Measurements from ENCODE around the gene RGL1. TPM values are rescaled to one million over a fixed set of nuclear protein-coding genes. Genes with fewer than 3 reads are reported as not detected.

Gene RGL1
- total and polyA plus RNA-seq, 2 donors (not counting 3 experiments of a cell fraction or from before 2014, with no cell fraction given) = 19.8 to 35.3 TPM

DNA sequence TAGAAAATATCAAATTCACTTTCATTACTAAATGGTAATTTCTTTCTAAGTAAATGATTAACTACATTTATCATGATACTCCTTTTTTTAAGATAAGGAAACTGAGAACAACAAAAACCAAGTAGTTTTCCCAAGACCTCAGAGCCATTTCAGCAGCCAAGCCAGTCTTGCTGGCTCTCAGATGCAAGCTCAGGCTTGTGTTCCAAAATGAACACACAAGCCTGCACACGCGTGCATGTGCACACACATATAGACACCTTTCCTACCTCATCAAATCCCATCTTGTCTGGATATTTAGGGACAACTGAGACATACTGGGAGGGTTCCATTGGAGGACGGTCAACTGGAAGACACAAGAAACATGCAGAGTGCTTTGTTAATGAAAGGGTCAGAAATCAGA lies 149.6 kb downstream of the RGL1 start:
- H3K4me1 ChIP-seq (ENCODE audit: control insufficient read depth, extremely low read depth, insufficient read depth, low read length) = peaks cover 9% of the 10 kb centered on the region
- TF ChIP-seq GATA2 (IDR thresholded peaks at IDR 0.05; ENCODE audit: insufficient read depth, insufficient read length, low read depth, low read length) (no peak), POLR2AphosphoS5 (IDR thresholded peaks at IDR 0.05; ENCODE audit: insufficient read depth, low read depth, low read length) (no peak), FOS (IDR thresholded peaks at IDR 0.05; ENCODE audit: borderline replicate concordance, insufficient read depth, low read length) (no peak), EZH2 (IDR thresholded peaks at IDR 0.05; ENCODE audit: borderline replicate concordance, low read depth, low read length, severe bottlenecking) (no peak), JUN (IDR thresholded peaks at IDR 0.05; ENCODE audit: borderline replicate concordance, insufficient read depth, insufficient read length, low read depth) (no peak), MYC (IDR thresholded peaks at IDR 0.05; ENCODE audit: low read depth, low read length) (no peak), POLR2A (IDR thresholded peaks at IDR 0.05; ENCODE audit: low read depth, low read length) (no peak)
- TF ChIP-seq, protein P1, sequence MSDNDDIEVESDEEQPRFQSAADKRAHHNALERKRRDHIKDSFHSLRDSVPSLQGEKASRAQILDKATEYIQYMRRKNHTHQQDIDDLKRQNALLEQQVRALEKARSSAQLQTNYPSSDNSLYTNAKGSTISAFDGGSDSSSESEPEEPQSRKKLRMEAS (IDR thresholded peaks at IDR 0.05; ENCODE audit: insufficient read depth, insufficient read length) = no peak
- TF ChIP-seq, protein P2, sequence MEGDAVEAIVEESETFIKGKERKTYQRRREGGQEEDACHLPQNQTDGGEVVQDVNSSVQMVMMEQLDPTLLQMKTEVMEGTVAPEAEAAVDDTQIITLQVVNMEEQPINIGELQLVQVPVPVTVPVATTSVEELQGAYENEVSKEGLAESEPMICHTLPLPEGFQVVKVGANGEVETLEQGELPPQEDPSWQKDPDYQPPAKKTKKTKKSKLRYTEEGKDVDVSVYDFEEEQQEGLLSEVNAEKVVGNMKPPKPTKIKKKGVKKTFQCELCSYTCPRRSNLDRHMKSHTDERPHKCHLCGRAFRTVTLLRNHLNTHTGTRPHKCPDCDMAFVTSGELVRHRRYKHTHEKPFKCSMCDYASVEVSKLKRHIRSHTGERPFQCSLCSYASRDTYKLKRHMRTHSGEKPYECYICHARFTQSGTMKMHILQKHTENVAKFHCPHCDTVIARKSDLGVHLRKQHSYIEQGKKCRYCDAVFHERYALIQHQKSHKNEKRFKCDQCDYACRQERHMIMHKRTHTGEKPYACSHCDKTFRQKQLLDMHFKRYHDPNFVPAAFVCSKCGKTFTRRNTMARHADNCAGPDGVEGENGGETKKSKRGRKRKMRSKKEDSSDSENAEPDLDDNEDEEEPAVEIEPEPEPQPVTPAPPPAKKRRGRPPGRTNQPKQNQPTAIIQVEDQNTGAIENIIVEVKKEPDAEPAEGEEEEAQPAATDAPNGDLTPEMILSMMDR (IDR thresholded peaks at IDR 0.05; ENCODE audit: extremely low read depth in 1 of 2, insufficient read depth in 1 of 2, low read depth in 1 of 2, low read length in 2 of 2) = no peak
- H3K9ac ChIP-seq (replicated peaks; ENCODE audit: extremely low read depth, insufficient read depth, low read length) = no peak overlapping the region
- no peaks in the 10 kb centered on the region for H3K9me1 ChIP-seq (replicated peaks; ENCODE audit: control insufficient read depth, extremely low read depth, insufficient read depth, low read length)
- no peaks in the 10 kb centered on the region for H3K9me3 ChIP-seq (replicated peaks; ENCODE audit: control insufficient read depth, insufficient read depth, low read length)
- no peak overlapping the region for H3K4me3 ChIP-seq (replicated peaks in 1 of 3; ENCODE audit: insufficient read depth in 1 of 3, low read depth in 1 of 3, low read length in 3 of 3)
- intact Hi-C loops (cut with micrococcal nuclease) = no loop called here
- no peaks in the 10 kb centered on the region for H4K20me1 ChIP-seq (replicated peaks; ENCODE audit: control insufficient read depth, extremely low read depth, insufficient read depth, low read length)
- POLR2A ChIA-PET = no interaction called here
- dilution Hi-C loops (cut with MboI; ENCODE audit: extremely low pct_ligation_motif_present, low sequenced_read_pairs) = no loop called here
- no TSS peak for BruUV-seq (replicated peaks)
- FAIRE-seq = no peak
- H3K79me2 ChIP-seq (ENCODE audit: control insufficient read depth, insufficient read depth, low read length) = no peaks in the 10 kb centered on the region
- CTCF ChIA-PET = no interaction called here
- H3K4me2 ChIP-seq (ENCODE audit: insufficient read depth, low read length) = no peak overlapping the region
- H3K27ac ChIP-seq (ENCODE audit: insufficient read depth, low read depth, low read length) = no peak overlapping the region
- no peak overlapping the region for H2AFZ ChIP-seq (ENCODE audit: low read depth, low read length)
- H3K36me3 ChIP-seq (ENCODE audit: control insufficient read depth in 2 of 2, extremely low read depth in 1 of 2, insufficient read depth in 2 of 2, low read length in 2 of 2) = no peaks in the 10 kb centered on the region
- no peak for DNase-seq (ENCODE audit: low read depth, low spot score)
- peaks cover 8% of the 10 kb centered on the region in 2 experiments for H3K27me3 ChIP-seq (ENCODE audit: control insufficient read depth in 2 of 2, insufficient read depth in 2 of 2, low read length in 2 of 2)

Data from endothelial cell of umbilical vein (primary cell).